Panc1 (cell line): ENCODE results near the gene ZNF543.

ENCODE experiments used
- CTCF ChIP-seq: fragments of 450-650 bp; IDR thresholded peaks from 2 replicates; pipeline ENCODE4 v1.5.1; 2017; ENCODE audit warnings: mild to moderate bottlenecking
- POLR2AphosphoS5 ChIP-seq: IDR thresholded peaks from 2 replicates; pipeline ENCODE4 v1.6.1; 2012; ENCODE audit warnings: mild to moderate bottlenecking, low read depth, low read length, moderate library complexity
- TCF7L2 ChIP-seq: IDR thresholded peaks from 2 replicates; pipeline ENCODE4 v1.6.1; 2011; ENCODE audit warnings: mild to moderate bottlenecking, low read depth, low read length, inconsistent platforms

- no peak for TF ChIP-seq CTCF
- TF ChIP-seq POLR2AphosphoS5: no peak
- no peak for TF ChIP-seq TCF7L2
Observed at GRCh38 chr19:57351867-57352266, 31.6 kb downstream of the ZNF543 start.
